H9 (cell line): ENCODE data around the gene MOCS1. TPM values are rescaled to one million over a fixed set of nuclear protein-coding genes. Genes with fewer than 3 reads are reported as not detected.

ENCODE experiments used
- DNase-seq: peaks from one replicate; pipeline ENCODE4 v3.0.0-alpha.2; 2017
- H2AFZ ChIP-seq: one replicate; pipeline ENCODE4 v1.6.1; 2013; ENCODE audit warnings: mild to moderate bottlenecking, low read length, control low read depth, moderate library complexity
- H2AK5ac ChIP-seq: 2 replicates; pipeline ENCODE4 v1.6.1; 2013; ENCODE audit warnings: low read length, control low read depth, mixed read lengths; ENCODE audit not compliant: insufficient read length
- H2BK120ac ChIP-seq: one replicate; pipeline ENCODE4 v1.6.1; 2013; ENCODE audit warnings: low read depth, mild to moderate bottlenecking, low read length, control low read depth, inconsistent platforms; ENCODE audit not compliant: poor library complexity, severe bottlenecking
- H2BK12ac ChIP-seq: 2 replicates; pipeline ENCODE4 v1.6.1; 2013; ENCODE audit warnings: low read length, control low read depth, mixed read lengths, low read depth; ENCODE audit not compliant: insufficient read length
- H2BK15ac ChIP-seq: 2 replicates; pipeline ENCODE4 v1.6.1; 2013; ENCODE audit warnings: low read depth, low read length, control low read depth
- H2BK20ac ChIP-seq: one replicate; pipeline ENCODE4 v1.6.1; 2013; ENCODE audit warnings: low read depth, mild to moderate bottlenecking, low read length, control low read depth, inconsistent platforms; ENCODE audit not compliant: poor library complexity, severe bottlenecking
- H2BK5ac ChIP-seq: 2 replicates; pipeline ENCODE4 v1.6.1; 2013; ENCODE audit warnings: low read length, control low read depth, mixed read lengths; ENCODE audit not compliant: insufficient read length
- H3K14ac ChIP-seq: 2 replicates; pipeline ENCODE4 v1.6.1; 2013; ENCODE audit warnings: low read length, control low read depth; ENCODE audit not compliant: insufficient read depth
- H3K18ac ChIP-seq: 2 replicates; pipeline ENCODE4 v1.6.1; 2013; ENCODE audit warnings: low read depth, mild to moderate bottlenecking, mixed read lengths, low read length, control low read depth; ENCODE audit not compliant: insufficient read length
- H3K23ac ChIP-seq: 2 replicates; pipeline ENCODE4 v1.6.1; 2013; ENCODE audit warnings: low read length, control low read depth, mixed read lengths, low read depth; ENCODE audit not compliant: insufficient read length
- H3K23me2 ChIP-seq: 2 replicates; pipeline ENCODE4 v1.6.1; 2013; ENCODE audit warnings: low read depth, mild to moderate bottlenecking, mixed read lengths, low read length, control low read depth; ENCODE audit not compliant: insufficient read length, poor library complexity, severe bottlenecking
- H3K27ac ChIP-seq: 2 replicates; pipeline ENCODE4 v1.5.1; 2013; ENCODE audit warnings: low read length, control low read depth, mixed read lengths, low read depth; ENCODE audit not compliant: insufficient read length
- H3K27me3 ChIP-seq: 2 replicates; pipeline ENCODE4 v1.6.1; 2013; ENCODE audit warnings: low read length, control low read depth, inconsistent platforms; ENCODE audit not compliant: insufficient read depth
- H3K4ac ChIP-seq: 2 replicates; pipeline ENCODE4 v1.6.1; 2013; ENCODE audit warnings: low read depth, mild to moderate bottlenecking, control low read depth, inconsistent platforms, low read length, moderate library complexity
- H3K4me1 ChIP-seq: 2 replicates; pipeline ENCODE4 v1.6.1; 2013; ENCODE audit warnings: low read length, control low read depth, inconsistent platforms; ENCODE audit not compliant: insufficient read depth
- H3K4me2 ChIP-seq: 2 replicates; pipeline ENCODE4 v1.6.1; 2013; ENCODE audit warnings: low read length, control low read depth, mixed read lengths; ENCODE audit not compliant: insufficient read length, insufficient read depth
- H3K56ac ChIP-seq: 2 replicates; pipeline ENCODE4 v1.6.1; 2013; ENCODE audit warnings: low read depth, mild to moderate bottlenecking, mixed read lengths, low read length, control low read depth; ENCODE audit not compliant: insufficient read length
- H3K79me1 ChIP-seq: 2 replicates; pipeline ENCODE4 v1.6.1; 2013; ENCODE audit warnings: low read depth, mild to moderate bottlenecking, moderate library complexity, low read length, control low read depth, inconsistent platforms; ENCODE audit not compliant: insufficient read depth, poor library complexity, severe bottlenecking
- H3K79me2 ChIP-seq: 2 replicates; pipeline ENCODE4 v1.6.1; 2013; ENCODE audit warnings: low read length, control low read depth, inconsistent platforms; ENCODE audit not compliant: insufficient read depth
- H3K9ac ChIP-seq: 2 replicates; pipeline ENCODE4 v1.6.1; 2013; ENCODE audit warnings: low read length, control low read depth, mixed read lengths; ENCODE audit not compliant: insufficient read length; ENCODE audit errors: extremely low read depth
- H3K9me3 ChIP-seq: one replicate; pipeline ENCODE4 v1.6.1; 2013; ENCODE audit warnings: low read depth, low read length, inconsistent platforms; ENCODE audit not compliant: control insufficient read depth
- H3T11ph ChIP-seq: one replicate; pipeline ENCODE4 v1.6.1; 2013; ENCODE audit warnings: mild to moderate bottlenecking, low read length, control low read depth, inconsistent platforms
- H4K20me1 ChIP-seq: one replicate; pipeline ENCODE4 v1.6.1; 2013; ENCODE audit not compliant: control insufficient read depth, insufficient read length, insufficient read depth
- H4K5ac ChIP-seq: 2 replicates; pipeline ENCODE4 v1.6.1; 2013; ENCODE audit warnings: low read depth, mild to moderate bottlenecking, mixed read lengths, low read length, control low read depth; ENCODE audit not compliant: insufficient read length
- H4K8ac ChIP-seq: replicated peaks from 2 replicates; pipeline ENCODE4 v1.6.1; 2013; ENCODE audit warnings: low read length, control low read depth, mixed read lengths, low read depth; ENCODE audit not compliant: insufficient read length
- H4K91ac ChIP-seq: 2 replicates; pipeline ENCODE4 v1.6.1; 2013; ENCODE audit warnings: low read depth, mild to moderate bottlenecking, moderate library complexity, mixed read lengths, low read length, control low read depth; ENCODE audit not compliant: insufficient read length
- H3K27ac Mint-ChIP-seq, 3 experiments: 2 replicates in 2 of 3; 3 replicates in 1 of 3; pipeline ENCODE4 v1.8.0; 2020 to 2021; ENCODE audit warnings: mixed read lengths in 3 of 3, mild to moderate bottlenecking in 1 of 3, moderate library complexity in 1 of 3
- H3K27me3 Mint-ChIP-seq: 2 replicates; pipeline ENCODE4 v1.8.0; 2021; ENCODE audit warnings: low read depth, mild to moderate bottlenecking, moderate library complexity, mixed read lengths
- H3K36me3 Mint-ChIP-seq, 3 experiments: 2 replicates in 2 of 3; 3 replicates in 1 of 3; pipeline ENCODE4 v1.8.0; 2020 to 2021; ENCODE audit warnings: low read depth in 3 of 3, mixed read lengths in 3 of 3; ENCODE audit not compliant: insufficient read depth in 1 of 3
- H3K4me1 Mint-ChIP-seq, 2 experiments: 2 replicates each; pipeline ENCODE4 v1.8.0; 2020; ENCODE audit warnings: mixed read lengths in 2 of 2
- H3K4me3 Mint-ChIP-seq, 2 experiments: 2 replicates in 1 of 2; 3 replicates in 1 of 2; pipeline ENCODE4 v1.8.0; 2020 to 2021; ENCODE audit warnings: mild to moderate bottlenecking in 2 of 2, mixed read lengths in 2 of 2, moderate library complexity in 1 of 2
- H3K9me3 Mint-ChIP-seq, 2 experiments: 2 replicates in 1 of 2; 3 replicates in 1 of 2; pipeline ENCODE4 v1.8.0; 2020; ENCODE audit warnings: mild to moderate bottlenecking in 2 of 2, mixed read lengths in 2 of 2, moderate library complexity in 1 of 2
- WGBS: extraction: QIAGEN DNeasy Blood & Tissue Kit; methylation state at CpG from one replicate; pipeline ENCODE4 v1.1.7; 2013; ENCODE audit warnings: missing lambda C conversion rate, low lambda C conversion rate, mixed read lengths; ENCODE audit not compliant: insufficient read length; ENCODE audit errors: extremely low coverage; 5-methylcytosine and 5-hydroxymethylcytosine counted together
- total RNA-seq: library from RNA; stranded (reverse); gene quantifications from 2 replicates; pipeline ENCODE4 v1.2.1, GENCODE V29; 2021
- TF ChIP-seq, protein P1 (sequence below): fragments of 200-600 bp; sonication (generic); conservative IDR thresholded peaks from 3 replicates; pipeline ENCODE4 v1.8.0; 2021; ENCODE audit warnings: antibody characterized with exemption, mild to moderate bottlenecking

Gene MOCS1
- total RNA-seq, 1 experiment from 2014 or later, result 15.2 TPM

DNA sequence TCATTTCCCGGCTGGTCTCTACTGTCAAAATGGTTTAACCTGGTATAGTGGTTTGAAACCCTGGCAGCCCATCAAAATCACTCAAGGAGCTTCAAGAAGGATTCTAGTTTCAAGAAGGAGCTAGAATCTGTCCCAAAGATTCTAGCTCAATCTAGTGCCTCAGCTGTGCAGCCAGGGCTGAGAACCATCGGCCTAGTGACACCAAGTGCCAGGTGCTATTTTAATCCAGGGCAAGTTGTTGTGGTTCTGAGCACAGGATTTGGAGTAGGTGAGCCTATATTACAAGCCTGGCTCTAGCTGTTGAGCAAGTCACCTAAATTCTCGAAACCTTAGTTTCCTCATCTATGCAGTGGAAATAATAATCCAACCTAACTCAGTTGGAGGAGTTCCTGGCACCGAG is 3.7 kb downstream of the MOCS1 start:
- H3K79me2 ChIP-seq, result no peaks in the 10 kb centered on the region
- no peak overlapping the region for H4K5ac ChIP-seq
- H3K18ac ChIP-seq, result no peak overlapping the region
- H3K4ac ChIP-seq, result no peak overlapping the region
- H3K56ac ChIP-seq, result no peak overlapping the region
- Mint-ChIP-seq H3K4me3 (no peak overlapping the region), H3K27me3 (peaks cover 7% of the 10 kb centered on the region), H3K27ac (no peak overlapping the region), H3K9me3 (peaks cover 11 to 15% of the 10 kb centered on the region in 2 experiments), H3K36me3 (peaks cover 24 to 31% (median 26%) of the 10 kb centered on the region in 3 experiments), H3K4me1 (peaks cover 31 to 32% of the 10 kb centered on the region in 2 experiments)
- no peak overlapping the region for H4K91ac ChIP-seq
- no peak overlapping the region for H2AK5ac ChIP-seq
- DNase-seq, result no peak
- H3K23ac ChIP-seq, result no peak overlapping the region
- H3K23me2 ChIP-seq, result peaks cover 4% of the 10 kb centered on the region
- H2BK5ac ChIP-seq, result no peak overlapping the region
- H3K9me3 ChIP-seq, result no peaks in the 10 kb centered on the region
- H3K27ac ChIP-seq, result no peak overlapping the region
- no peak overlapping the region for H2BK20ac ChIP-seq
- no CpG with 5 or more reads among the region's 4 CpGs for WGBS
- no peak overlapping the region for H2BK12ac ChIP-seq
- H3K27me3 ChIP-seq, result no peaks in the 10 kb centered on the region; the same call in 1 of the 2 replicates
- no peak overlapping the region for H2AFZ ChIP-seq
- no peak overlapping the region for H3K9ac ChIP-seq
- no peaks in the 10 kb centered on the region for H3K4me1 ChIP-seq
- no peaks in the 10 kb centered on the region for H3K79me1 ChIP-seq
- H2BK120ac ChIP-seq, result no peak overlapping the region
- no peak overlapping the region for H4K8ac ChIP-seq
- no peak overlapping the region for H3K14ac ChIP-seq
- TF ChIP-seq, protein P1, sequence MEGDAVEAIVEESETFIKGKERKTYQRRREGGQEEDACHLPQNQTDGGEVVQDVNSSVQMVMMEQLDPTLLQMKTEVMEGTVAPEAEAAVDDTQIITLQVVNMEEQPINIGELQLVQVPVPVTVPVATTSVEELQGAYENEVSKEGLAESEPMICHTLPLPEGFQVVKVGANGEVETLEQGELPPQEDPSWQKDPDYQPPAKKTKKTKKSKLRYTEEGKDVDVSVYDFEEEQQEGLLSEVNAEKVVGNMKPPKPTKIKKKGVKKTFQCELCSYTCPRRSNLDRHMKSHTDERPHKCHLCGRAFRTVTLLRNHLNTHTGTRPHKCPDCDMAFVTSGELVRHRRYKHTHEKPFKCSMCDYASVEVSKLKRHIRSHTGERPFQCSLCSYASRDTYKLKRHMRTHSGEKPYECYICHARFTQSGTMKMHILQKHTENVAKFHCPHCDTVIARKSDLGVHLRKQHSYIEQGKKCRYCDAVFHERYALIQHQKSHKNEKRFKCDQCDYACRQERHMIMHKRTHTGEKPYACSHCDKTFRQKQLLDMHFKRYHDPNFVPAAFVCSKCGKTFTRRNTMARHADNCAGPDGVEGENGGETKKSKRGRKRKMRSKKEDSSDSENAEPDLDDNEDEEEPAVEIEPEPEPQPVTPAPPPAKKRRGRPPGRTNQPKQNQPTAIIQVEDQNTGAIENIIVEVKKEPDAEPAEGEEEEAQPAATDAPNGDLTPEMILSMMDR, result no peak
- no peak overlapping the region for H3T11ph ChIP-seq
- no peak overlapping the region for H3K4me2 ChIP-seq
- H2BK15ac ChIP-seq, result no peak overlapping the region
- no peaks in the 10 kb centered on the region for H4K20me1 ChIP-seq
